HG03095 (cell line): ENCODE results near the gene AFM.
"Not testable (repeated sequence)": the region's sequence is repeated elsewhere in the genome, so short reads cannot be mapped to it uniquely, and the experiment has no call there.

ENCODE experiments used
- ATAC-seq: cut with Tn5 transposase; IDR thresholded peaks from one replicate; pipeline ENCODE4 v1.9.1; 2021; ENCODE audit warnings: moderate library complexity; ENCODE audit not compliant: unreplicated experiment

AFM gene

DNA sequence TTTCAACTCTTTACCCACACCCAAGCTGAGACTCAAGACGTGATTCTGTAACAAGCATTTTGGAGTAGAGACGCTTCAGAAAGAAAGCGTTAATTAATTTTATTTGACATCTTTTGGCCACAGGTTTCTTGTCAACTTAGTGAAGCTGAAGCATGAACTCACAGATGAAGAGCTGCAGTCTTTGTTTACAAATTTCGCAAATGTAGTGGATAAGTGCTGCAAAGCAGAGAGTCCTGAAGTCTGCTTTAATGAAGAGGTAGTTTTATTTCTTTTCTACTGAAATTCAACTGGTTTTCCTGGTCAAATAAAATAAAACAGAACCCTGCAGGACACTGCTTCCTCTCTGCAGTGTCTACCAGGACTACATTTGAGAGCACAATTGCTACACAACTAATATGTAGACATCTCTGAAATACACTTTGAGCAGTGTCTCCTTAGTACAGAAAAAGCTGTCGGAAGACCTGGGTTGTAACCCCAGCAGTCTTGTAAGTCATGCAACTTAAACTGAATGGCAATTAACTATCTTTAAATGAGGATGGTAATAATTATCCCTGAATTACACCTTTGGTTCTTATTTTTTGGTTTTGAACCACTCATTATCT lies 20.2 kb downstream of the AFM start:
- ATAC-seq = no peak

GRCh38 chr4:73505567-73505966 lies 24.0 kb downstream of the AFM start:
- no peak for ATAC-seq

DNA sequence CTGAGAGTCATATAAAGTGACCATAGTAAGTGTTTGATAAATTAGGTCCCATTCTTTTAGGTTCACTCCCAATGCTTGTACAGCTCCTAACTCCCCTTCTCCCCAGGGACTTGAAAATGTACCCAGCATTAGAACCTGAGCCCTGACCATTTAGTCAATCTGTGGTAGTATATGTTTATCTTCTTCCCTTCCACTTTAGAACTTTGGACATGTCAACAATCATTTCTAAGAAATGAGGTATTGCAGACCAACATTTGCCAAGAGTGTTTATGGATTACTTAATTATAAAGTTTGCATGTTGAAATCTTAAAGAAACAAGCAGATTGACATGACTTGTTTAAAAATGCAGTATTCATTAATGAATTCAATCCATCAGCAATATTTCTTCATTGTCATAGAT lies 26.0 kb downstream of the AFM start:
- no peak for ATAC-seq

DNA sequence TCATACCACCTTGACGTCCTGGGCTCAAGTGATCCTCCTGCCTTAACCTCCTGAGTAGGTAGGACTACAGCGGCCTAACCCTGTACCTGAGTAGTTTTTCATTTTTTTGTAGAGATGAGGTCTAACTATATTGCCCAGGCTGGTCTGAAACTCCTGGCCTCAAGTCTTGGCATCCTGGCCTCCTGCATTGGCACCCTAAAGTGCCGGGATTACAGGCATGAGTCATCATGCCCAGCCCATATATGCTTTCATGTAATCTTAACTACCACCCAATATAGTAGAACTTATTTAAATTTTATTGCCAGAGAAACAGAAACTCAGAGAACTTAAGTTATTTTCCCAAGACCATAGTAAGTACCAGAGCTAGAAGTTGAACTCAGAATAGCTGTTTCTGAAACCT lies 27.1 kb downstream of the AFM start:
- no peak for ATAC-seq

GRCh38 chr4:73518340-73518739 lies 36.8 kb downstream of the AFM start:
- no peak for ATAC-seq

GRCh38 chr4:73520821-73521220 lies 39.3 kb downstream of the AFM start:
- no peak for ATAC-seq

GRCh38 chr4:73523126-73523525 lies 41.6 kb downstream of the AFM start:
- ATAC-seq = no peak

GRCh38 chr4:73525611-73526010 lies 44.1 kb downstream of the AFM start:
- ATAC-seq = no peak

GRCh38 chr4:73527196-73527595 lies 45.7 kb downstream of the AFM start:
- peak; percentile 62 for ATAC-seq

DNA sequence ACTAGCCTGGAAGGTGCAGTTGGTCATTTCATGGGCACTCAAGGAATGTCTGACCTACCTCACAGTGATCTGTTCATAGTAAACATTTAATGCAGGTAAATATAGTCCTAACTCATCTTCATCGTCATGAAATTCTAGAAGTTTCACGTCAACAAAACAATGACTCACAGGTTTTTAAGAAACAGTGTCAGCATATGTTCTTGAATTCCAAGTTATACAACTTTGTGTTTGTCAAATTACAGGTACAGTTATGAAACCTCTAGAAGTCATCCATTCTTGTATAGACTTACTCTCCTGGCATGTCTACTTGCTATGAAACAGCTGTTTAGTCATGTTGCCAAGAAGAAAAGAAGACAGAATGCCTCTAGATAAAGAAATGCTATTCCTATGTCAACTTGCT lies 46.6 kb downstream of the AFM start:
- ATAC-seq = no peak

- no peak for ATAC-seq
Measured at GRCh38 chr4:73533515-73534422, 52.2 kb downstream of the AFM start.

GRCh38 chr4:73538162-73538561 lies 56.6 kb downstream of the AFM start:
- ATAC-seq = no peak

GRCh38 chr4:73539386-73539785 lies 57.8 kb downstream of the AFM start:
- no peak for ATAC-seq

DNA sequence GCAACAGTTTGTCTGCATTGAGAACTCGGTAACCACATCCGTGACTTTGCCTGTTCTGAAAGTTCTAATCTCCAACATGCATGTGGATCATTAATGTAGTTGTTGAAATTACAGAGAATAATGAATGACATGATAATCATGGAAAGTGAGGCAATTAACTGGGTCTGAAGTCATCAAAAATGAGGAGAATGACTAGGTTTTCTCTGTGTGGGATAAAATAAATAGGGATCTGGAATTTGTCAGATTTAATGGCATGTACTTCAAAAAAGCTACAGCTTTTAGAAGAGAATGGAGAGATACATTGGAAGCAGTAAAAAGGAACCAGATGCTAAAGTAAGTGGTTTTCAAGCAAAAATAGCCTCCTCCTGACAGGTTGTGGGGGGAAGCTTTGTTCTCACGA lies 59.3 kb downstream of the AFM start:
- no peak for ATAC-seq

- ATAC-seq = no peak
Measured at GRCh38 chr4:73541251-73541650, 59.7 kb downstream of the AFM start.

DNA sequence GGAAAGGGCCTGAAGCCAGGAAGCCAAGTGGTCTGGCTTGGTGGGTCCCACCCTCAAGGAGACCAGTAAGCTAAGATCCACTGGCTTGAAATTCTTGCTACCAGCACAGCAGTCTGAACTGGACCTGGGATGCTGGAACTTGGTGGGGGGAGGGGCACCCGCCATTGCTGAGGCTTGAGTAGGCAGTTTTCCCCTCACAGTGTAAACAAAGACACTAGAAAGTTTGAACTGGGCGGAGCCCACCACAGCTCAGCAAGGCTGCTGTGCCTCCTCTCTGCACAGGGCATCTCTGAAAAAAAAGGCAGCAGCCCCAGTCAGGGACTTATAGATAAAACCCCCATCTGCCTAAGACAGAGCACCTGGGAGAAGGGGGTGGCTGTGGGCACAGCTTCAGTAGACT lies 63.1 kb downstream of the AFM start:
- ATAC-seq = no peak

DNA sequence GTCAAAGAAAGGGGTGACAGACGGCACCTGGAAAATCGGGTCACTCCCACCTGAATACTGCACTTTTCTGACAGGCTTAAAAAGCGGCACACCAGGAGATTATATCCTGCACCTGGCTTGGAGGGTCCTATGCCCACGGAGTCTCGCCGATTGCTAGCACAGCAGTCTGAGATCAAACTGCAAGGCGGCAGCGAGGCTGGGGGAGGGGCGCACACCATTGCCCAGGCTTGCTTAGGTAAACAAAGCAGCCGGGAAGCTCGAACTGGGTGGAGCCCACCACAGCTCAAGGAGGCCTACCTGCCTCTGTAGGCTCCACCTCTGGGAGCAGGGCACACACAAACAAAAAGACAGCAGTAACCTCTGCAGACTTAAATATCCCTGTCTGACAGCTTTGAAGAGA lies 69.3 kb downstream of the AFM start:
- ATAC-seq = not testable (repeated sequence)
